B cell (primary cell): ENCODE results near the gene ZDHHC17. TPM values are rescaled to one million over a fixed set of nuclear protein-coding genes. Genes with fewer than 3 reads are reported as not detected.

ENCODE experiments used
- ATAC-seq: fragments of 200-7000 bp; cut with Tn5 transposase; one replicate; pipeline ENCODE4 v1.10.0; 2021; ENCODE audit warnings: low read depth, mild to moderate bottlenecking, moderate number of reproducible peaks, moderate library complexity
- CTCF ChIA-PET: fragments of 350-600 bp; sonication (Branson Sonifier 250); formaldehyde crosslinking; loops from one replicate; lab custom pipeline; 2021; ENCODE audit warnings: antibody characterized with exemption, inconsistent platforms; lab: Charles Lee
- POLR2A ChIA-PET: fragments of 350-600 bp; sonication (Branson Sonifier 250); formaldehyde crosslinking; loops from one replicate; lab custom pipeline; 2021; ENCODE audit warnings: antibody characterized with exemption; lab: Charles Lee
- DNase-seq: peaks from one replicate; pipeline ENCODE4 v3.0.0; 2013
- H2AFZ ChIP-seq: 2 replicates; pipeline ENCODE4 v1.6.1; 2012; ENCODE audit warnings: mild to moderate bottlenecking, low read depth, low read length; ENCODE audit not compliant: insufficient read depth, poor library complexity, severe bottlenecking
- H3K27ac ChIP-seq, 2 donors: 1 replicate in 1 of 2; 2 replicates in 1 of 2; pipeline ENCODE4 v1.5.1; 2012 to 2013; ENCODE audit warnings: low read length in 2 of 2, mild to moderate bottlenecking in 2 of 2, moderate library complexity in 1 of 2
- H3K27me3 ChIP-seq, 4 experiments: fragments of 200-600 bp in 1 of 4; sonication (generic) in 1 of 4; replicated peaks in 1 of 4; 1 replicate in 2 of 4; 2 replicates in 2 of 4; pipeline versions ENCODE4 v1.6.1 to v1.7.0; 2013 to 2016; ENCODE audit warnings: low read length in 3 of 4, mild to moderate bottlenecking in 2 of 4, mixed read lengths in 1 of 4, moderate library complexity in 1 of 4; ENCODE audit not compliant: insufficient read depth in 4 of 4, control insufficient read depth in 3 of 4; ENCODE audit errors: control extremely low read depth in 1 of 4
- H3K36me3 ChIP-seq, 2 experiments: replicated peaks in 1 of 2; 1 replicate in 1 of 2; 2 replicates in 1 of 2; pipeline versions ENCODE4 v1.6.1 to v1.7.1; 2013; ENCODE audit warnings: low read length in 1 of 2; ENCODE audit not compliant: insufficient read depth in 2 of 2, control insufficient read depth in 1 of 2; ENCODE audit errors: control extremely low read depth in 1 of 2, extremely low read depth in 1 of 2
- H3K4me1 ChIP-seq, 2 donors: fragments of 200-600 bp in 1 of 2; sonication (generic) in 1 of 2; 1 replicate in 1 of 2; 2 replicates in 1 of 2; pipeline versions ENCODE4 v1.5.1 to v1.6.1; 2013 to 2017; ENCODE audit warnings: low read length in 2 of 2; ENCODE audit not compliant: control insufficient read depth in 2 of 2, insufficient read depth in 2 of 2
- H3K4me2 ChIP-seq: replicated peaks from 2 replicates; pipeline ENCODE3; 2012; ENCODE audit warnings: mild to moderate bottlenecking, low read depth, low read length; ENCODE audit not compliant: poor library complexity, severe bottlenecking
- H3K4me3 ChIP-seq, 5 experiments: fragments of 200-600 bp in 1 of 5; sonication (generic) in 1 of 5; 1 replicate in 3 of 5; 2 replicates in 2 of 5; pipeline versions ENCODE4 v1.5.1 to v1.7.0; 2011 to 2016; ENCODE audit warnings: low read length in 4 of 5, mild to moderate bottlenecking in 4 of 5, low read depth in 2 of 5, control low read depth in 1 of 5, moderate library complexity in 1 of 5; ENCODE audit not compliant: insufficient read depth in 1 of 5; ENCODE audit errors: control extremely low read depth in 1 of 5, extremely low read depth in 1 of 5
- H3K79me2 ChIP-seq: fragments of 200-600 bp; sonication (generic); one replicate; pipeline ENCODE4 v1.6.0; 2016; ENCODE audit warnings: low read length; ENCODE audit not compliant: control insufficient read depth, insufficient read depth
- H3K9ac ChIP-seq: fragments of 200-600 bp; sonication (generic); 2 replicates; pipeline ENCODE4 v1.6.1; 2017; ENCODE audit warnings: mild to moderate bottlenecking, low read length, moderate library complexity
- H3K9me3 ChIP-seq, 3 donors: one replicate each; pipeline versions ENCODE4 v1.6.1 to v1.7.1; 2013; ENCODE audit warnings: low read length in 2 of 3; ENCODE audit not compliant: control insufficient read depth in 2 of 3, insufficient read depth in 1 of 3; ENCODE audit errors: control extremely low read depth in 1 of 3
- H4K20me1 ChIP-seq: 2 replicates; pipeline ENCODE4 v1.6.0; 2012; ENCODE audit warnings: mild to moderate bottlenecking, low read length; ENCODE audit not compliant: insufficient read depth, control insufficient read depth, poor library complexity, severe bottlenecking
- H3K27ac Mint-ChIP-seq: one replicate; pipeline ENCODE4 v1.8.0; 2021; ENCODE audit warnings: mixed read lengths
- H3K27me3 Mint-ChIP-seq: one replicate; pipeline ENCODE4 v1.8.0; 2021; ENCODE audit warnings: mixed read lengths
- H3K4me1 Mint-ChIP-seq: one replicate; pipeline ENCODE4 v1.8.0; 2021; ENCODE audit warnings: mixed read lengths
- H3K4me3 Mint-ChIP-seq: one replicate; pipeline ENCODE4 v1.8.0; 2021; ENCODE audit warnings: mixed read lengths
- H3K9me3 Mint-ChIP-seq: one replicate; pipeline ENCODE4 v1.8.0; 2022; ENCODE audit warnings: mixed read lengths; ENCODE audit not compliant: insufficient read depth
- EZH2 ChIP-seq: IDR thresholded peaks from 2 replicates; pipeline ENCODE4 v1.6.1; 2012; ENCODE audit warnings: borderline replicate concordance, low read depth, mild to moderate bottlenecking, moderate library complexity, low read length; ENCODE audit not compliant: insufficient read depth, poor library complexity, severe bottlenecking
- WGBS: methylation state at CpG from one replicate; pipeline ENCODE4 v1.1.5; 2013; ENCODE audit warnings: missing lambda C conversion rate; ENCODE audit not compliant: insufficient coverage; 5-methylcytosine and 5-hydroxymethylcytosine counted together
- intact Hi-C: fragments of 100-400 bp; cut with micrococcal nuclease; formaldehyde crosslinking; loops from one replicate; pipeline ENCODE4 v1.10.0; 2022
- polyA plus RNA-seq: library from polyadenylated mRNA; depleted of rRNA; stranded (reverse); fragments of >200 nt; gene quantifications from 2 replicates; pipeline ENCODE4 v1.2.3, GENCODE V29; 2012
- total RNA-seq, 2 donors: library from RNA; stranded (reverse); fragments of 120-200 nt in 1 of 2; gene quantifications; 1 replicate in 1 of 2; 2 replicates in 1 of 2; pipeline versions ENCODE4 v1.2.3 to v1.2.4, GENCODE V29; 2013 to 2022
- TF ChIP-seq, protein P1 (sequence below): fragments of 200-600 bp; IDR thresholded peaks from one replicate; pipeline ENCODE4 v1.8.0; 2022; ENCODE audit warnings: antibody characterized with exemption, mild to moderate bottlenecking

The ZDHHC17 gene
- total and polyA plus RNA-seq, 2 donors (not counting 1 experiment from before 2014, with no cell fraction given), result 26.1 to 75.0 TPM

GRCh38 chr12:76792828-76793227 lies 28.9 kb downstream of the ZDHHC17 start:
- Histone ChIP-seq H3K36me3 (no peaks in the 10 kb centered on the region), H3K27ac (no peak overlapping the region), H4K20me1 (peaks cover 67% of the 10 kb centered on the region), H3K4me2 (no peak overlapping the region), H3K79me2 (peaks cover 75% of the 10 kb centered on the region), H3K4me1 (peaks cover 0 to 4% of the 10 kb centered on the region in 2 donors), H3K4me3 (no peak overlapping the region), H3K9me3 (peaks cover 0 to under 1% (median 0%) of the 10 kb centered on the region in 3 donors), H2AFZ (no peak overlapping the region), H3K27me3 (no peaks in the 10 kb centered on the region), H3K9ac (no peak overlapping the region)
- Mint-ChIP-seq H3K27ac (no peak overlapping the region), H3K27me3 (no peaks in the 10 kb centered on the region), H3K9me3 (no peaks in the 10 kb centered on the region), H3K4me3 (no peak overlapping the region), H3K4me1 (peaks cover 20% of the 10 kb centered on the region)
- intact Hi-C loops, result loop anchor here (5.0 kb wide), 1 partner anchor 219 kb away; no protein-coding TSS in a partner anchor
- ATAC-seq (no peak), DNase-seq (no peak)
- CTCF ChIA-PET, result interaction anchor here (0.7 to 9.2 kb wide), 8 partner anchors 10 to 174 kb away, joined by 3 to 166 read pairs (median 4); no protein-coding TSS in a partner anchor
- POLR2A ChIA-PET, result no interaction called here
- TF ChIP-seq, protein P1, sequence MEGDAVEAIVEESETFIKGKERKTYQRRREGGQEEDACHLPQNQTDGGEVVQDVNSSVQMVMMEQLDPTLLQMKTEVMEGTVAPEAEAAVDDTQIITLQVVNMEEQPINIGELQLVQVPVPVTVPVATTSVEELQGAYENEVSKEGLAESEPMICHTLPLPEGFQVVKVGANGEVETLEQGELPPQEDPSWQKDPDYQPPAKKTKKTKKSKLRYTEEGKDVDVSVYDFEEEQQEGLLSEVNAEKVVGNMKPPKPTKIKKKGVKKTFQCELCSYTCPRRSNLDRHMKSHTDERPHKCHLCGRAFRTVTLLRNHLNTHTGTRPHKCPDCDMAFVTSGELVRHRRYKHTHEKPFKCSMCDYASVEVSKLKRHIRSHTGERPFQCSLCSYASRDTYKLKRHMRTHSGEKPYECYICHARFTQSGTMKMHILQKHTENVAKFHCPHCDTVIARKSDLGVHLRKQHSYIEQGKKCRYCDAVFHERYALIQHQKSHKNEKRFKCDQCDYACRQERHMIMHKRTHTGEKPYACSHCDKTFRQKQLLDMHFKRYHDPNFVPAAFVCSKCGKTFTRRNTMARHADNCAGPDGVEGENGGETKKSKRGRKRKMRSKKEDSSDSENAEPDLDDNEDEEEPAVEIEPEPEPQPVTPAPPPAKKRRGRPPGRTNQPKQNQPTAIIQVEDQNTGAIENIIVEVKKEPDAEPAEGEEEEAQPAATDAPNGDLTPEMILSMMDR, result no peak
- no peak for TF ChIP-seq EZH2
- WGBS, result no CpG with 5 or more reads among the region's 1 CpG

- Histone ChIP-seq H4K20me1 (peaks cover 44% of the 10 kb centered on the region), H3K4me3 (no peak overlapping the region), H2AFZ (no peak overlapping the region), H3K4me1 (no peaks in the 10 kb centered on the region), H3K36me3 (peaks cover 0 to 11% of the 10 kb centered on the region in 2 experiments), H3K4me2 (no peak overlapping the region), H3K79me2 (peaks cover 70% of the 10 kb centered on the region), H3K27ac (no peak overlapping the region), H3K27me3 (no peaks in the 10 kb centered on the region), H3K9ac (no peak overlapping the region), H3K9me3 (peaks cover 0 to 9% (median 4%) of the 10 kb centered on the region in 3 donors)
- 97% methylated on average over 4 of the region's 4 CpGs for WGBS
- ChIA-PET POLR2A (no interaction called here), CTCF (interaction anchor here (0.9 kb wide), 1 partner anchor 10 kb away, joined by 3 read pairs; no protein-coding TSS in a partner anchor)
- no peak for DNase-seq
- TF ChIP-seq, protein P1, result no peak
- no peak for TF ChIP-seq EZH2
- Mint-ChIP-seq H3K4me1 (peaks cover 10% of the 10 kb centered on the region), H3K4me3 (no peak overlapping the region), H3K27me3 (no peaks in the 10 kb centered on the region), H3K27ac (no peak overlapping the region), H3K9me3 (peaks cover 7% of the 10 kb centered on the region)
- no peak for ATAC-seq
- intact Hi-C loops, result no loop called here
Observed at GRCh38 chr12:76798864-76799263, 34.9 kb downstream of the ZDHHC17 start.
